Measurements from ENCODE around the gene TC2N. TPM values are rescaled to one million over a fixed set of nuclear protein-coding genes. Genes with fewer than 3 reads are reported as not detected.

Gene TC2N
- total RNA-seq, 1 experiment from 2014 or later, result 7.7 TPM

DNA sequence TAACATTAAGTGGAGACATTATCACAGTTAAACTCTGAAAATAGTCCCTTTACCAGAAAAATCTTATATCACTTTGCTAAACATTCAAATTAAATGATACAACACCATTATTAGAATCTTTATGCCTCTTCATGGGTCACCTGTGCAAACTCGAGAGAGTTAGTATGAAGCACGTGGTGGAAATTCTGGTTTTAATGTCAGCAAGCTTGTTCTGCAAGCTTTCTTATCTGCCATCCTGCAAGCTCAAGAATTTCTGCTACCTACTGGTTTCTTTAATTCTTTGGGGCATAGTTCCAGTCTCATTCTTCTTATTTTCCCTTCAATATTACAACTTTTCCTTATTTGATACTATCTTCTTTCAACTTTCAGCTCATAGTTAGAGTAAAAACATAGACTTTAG, 136.3 kb downstream of the TC2N start:
- no TSS peak for BruUV-seq (replicated peaks)
- H4K20me1 ChIP-seq (ENCODE audit: insufficient read depth), result no peaks in the 10 kb centered on the region
- no peaks in the 10 kb centered on the region for H3K79me2 ChIP-seq (ENCODE audit: low read depth)
- no peaks in the 10 kb centered on the region for H3K27me3 ChIP-seq (ENCODE audit: insufficient read depth, low read depth)
- TF ChIP-seq, protein P1, sequence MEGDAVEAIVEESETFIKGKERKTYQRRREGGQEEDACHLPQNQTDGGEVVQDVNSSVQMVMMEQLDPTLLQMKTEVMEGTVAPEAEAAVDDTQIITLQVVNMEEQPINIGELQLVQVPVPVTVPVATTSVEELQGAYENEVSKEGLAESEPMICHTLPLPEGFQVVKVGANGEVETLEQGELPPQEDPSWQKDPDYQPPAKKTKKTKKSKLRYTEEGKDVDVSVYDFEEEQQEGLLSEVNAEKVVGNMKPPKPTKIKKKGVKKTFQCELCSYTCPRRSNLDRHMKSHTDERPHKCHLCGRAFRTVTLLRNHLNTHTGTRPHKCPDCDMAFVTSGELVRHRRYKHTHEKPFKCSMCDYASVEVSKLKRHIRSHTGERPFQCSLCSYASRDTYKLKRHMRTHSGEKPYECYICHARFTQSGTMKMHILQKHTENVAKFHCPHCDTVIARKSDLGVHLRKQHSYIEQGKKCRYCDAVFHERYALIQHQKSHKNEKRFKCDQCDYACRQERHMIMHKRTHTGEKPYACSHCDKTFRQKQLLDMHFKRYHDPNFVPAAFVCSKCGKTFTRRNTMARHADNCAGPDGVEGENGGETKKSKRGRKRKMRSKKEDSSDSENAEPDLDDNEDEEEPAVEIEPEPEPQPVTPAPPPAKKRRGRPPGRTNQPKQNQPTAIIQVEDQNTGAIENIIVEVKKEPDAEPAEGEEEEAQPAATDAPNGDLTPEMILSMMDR (conservative IDR thresholded peaks at IDR 0.05), result no peak
- TF ChIP-seq EZH2 (IDR thresholded peaks at IDR 0.05; ENCODE audit: low read depth), result no peak
- no peaks in the 10 kb centered on the region for H3F3A ChIP-seq (ENCODE audit: insufficient read depth, low read depth)
- no peak overlapping the region for H3K27ac ChIP-seq
- POLR2A ChIA-PET (ENCODE audit: unreplicated experiment), result interaction anchor here (0.6 kb wide), 1 partner anchor 70 kb away, joined by 3 read pairs; no protein-coding TSS in a partner anchor
- no peak overlapping the region for H3K4me3 ChIP-seq
- CTCF ChIA-PET, result no interaction called here
- no peaks in the 10 kb centered on the region; the same call in 1 of the 2 replicates for H3K4me1 ChIP-seq (replicated peaks; ENCODE audit: insufficient read depth)
- intact Hi-C loops (cut with micrococcal nuclease; ENCODE audit: unreplicated experiment), result no loop called here
- no peaks in the 10 kb centered on the region for H3K9me2 ChIP-seq (ENCODE audit: insufficient read depth)
- no peaks in the 10 kb centered on the region for H3K9me3 ChIP-seq (ENCODE audit: insufficient read depth, low read depth)
- H2AFZ ChIP-seq, result no peak overlapping the region
- no peaks in the 10 kb centered on the region for H3K36me3 ChIP-seq (ENCODE audit: low read depth)
- no peak for DNase-seq
- H3K4me2 ChIP-seq, result no peak overlapping the region

DNA sequence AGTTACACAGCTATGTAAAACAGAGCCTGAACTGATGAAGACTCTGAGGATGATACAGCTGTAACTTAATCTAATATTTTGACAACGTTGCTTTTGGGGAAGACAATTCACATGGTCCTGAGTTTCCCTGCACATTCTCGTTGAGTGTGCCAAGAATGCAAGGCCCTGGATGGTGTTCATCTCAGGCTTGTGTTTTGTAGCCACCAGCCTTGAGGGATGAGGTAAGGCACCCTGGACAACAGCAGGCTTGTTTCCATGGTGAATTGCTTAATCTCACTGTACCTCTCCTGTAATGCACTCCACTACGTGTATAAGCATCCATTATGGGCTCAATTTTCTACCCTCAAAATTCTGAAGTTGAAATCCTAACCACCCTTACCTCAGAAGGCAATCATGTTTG, 137.6 kb downstream of the TC2N start:
- Histone ChIP-seq H3K9me3 (ENCODE audit: insufficient read depth, low read depth) (no peaks in the 10 kb centered on the region), H3K79me2 (ENCODE audit: low read depth) (no peaks in the 10 kb centered on the region), H3K4me2 (no peak overlapping the region), H3K27me3 (ENCODE audit: insufficient read depth, low read depth) (no peaks in the 10 kb centered on the region), H2AFZ (no peak overlapping the region), H3K4me1 (replicated peaks; ENCODE audit: insufficient read depth) (no peaks in the 10 kb centered on the region; the same call in 1 of the 2 replicates), H3K36me3 (ENCODE audit: low read depth) (no peaks in the 10 kb centered on the region), H3F3A (ENCODE audit: insufficient read depth, low read depth) (no peaks in the 10 kb centered on the region), H3K27ac (no peak overlapping the region), H4K20me1 (ENCODE audit: insufficient read depth) (no peaks in the 10 kb centered on the region), H3K9me2 (ENCODE audit: insufficient read depth) (no peaks in the 10 kb centered on the region), H3K4me3 (no peak overlapping the region)
- TF ChIP-seq, protein P1 (conservative IDR thresholded peaks at IDR 0.05), result no peak
- TF ChIP-seq EZH2 (IDR thresholded peaks at IDR 0.05; ENCODE audit: low read depth), result no peak
- intact Hi-C loops (cut with micrococcal nuclease; ENCODE audit: unreplicated experiment), result no loop called here
- DNase-seq, result no peak
- CTCF ChIA-PET, result no interaction called here
- no TSS peak for BruUV-seq (replicated peaks)
- POLR2A ChIA-PET (ENCODE audit: unreplicated experiment), result no interaction called here

Other genes starting within 250 kb of the TC2N start
- not detected in 2 replicates for gene CATSPERB, start 135.4 kb downstream of the TC2N start, total RNA-seq (2021)
- not detected in 2 replicates for gene FBLN5, start 80.2 kb upstream of the TC2N start, total RNA-seq (2021)
- 18.0 and 22.0 TPM in 2 replicates for gene TRIP11, start 172.5 kb upstream of the TC2N start, total RNA-seq (2021)
- 5.9 and 8.5 TPM in 2 replicates for gene ATXN3, start 239.0 kb upstream of the TC2N start, total RNA-seq (2021)